MCF 10A (cell line): ENCODE data around the gene SNX10. TPM values are rescaled to one million over a fixed set of nuclear protein-coding genes. Genes with fewer than 3 reads are reported as not detected.

Experiments used
- BruUV-seq: library from RNA; stranded (reverse); fragments of 400-500 nt; replicated peaks from 2 replicates; lab custom pipeline; 2021; lab: Mats Ljungman, UMichigan
- CTCF ChIA-PET: fragments of 300-600 bp; sonication (Branson Sonifier 250); formaldehyde crosslinking; extraction: SDS; loops from one replicate; lab custom pipeline; 2021; ENCODE audit warnings: antibody characterized with exemption, inconsistent platforms; lab: Yijun Ruan, JAX
- POLR2A ChIA-PET: fragments of 300-600, 350-650 bp; sonication (Branson Sonifier 250); formaldehyde crosslinking; extraction: SDS; loops from one replicate; lab custom pipeline; 2020; ENCODE audit warnings: antibody characterized with exemption, inconsistent platforms; lab: Yijun Ruan, JAX
- DNase-seq: peaks from one replicate; pipeline ENCODE4 v3.0.0-alpha.2; 2018; ENCODE audit not compliant: unreplicated experiment
- H3K27ac Mint-ChIP-seq: one replicate; pipeline ENCODE4 v1.8.0; 2022; ENCODE audit warnings: mild to moderate bottlenecking, low read depth, mixed read lengths; ENCODE audit not compliant: unreplicated experiment
- H3K27me3 Mint-ChIP-seq: one replicate; pipeline ENCODE4 v1.8.0; 2022; ENCODE audit warnings: mixed read lengths; ENCODE audit not compliant: insufficient read depth, unreplicated experiment
- H3K36me3 Mint-ChIP-seq: one replicate; pipeline ENCODE4 v1.8.0; 2022; ENCODE audit warnings: mild to moderate bottlenecking, moderate library complexity, mixed read lengths; ENCODE audit not compliant: insufficient read depth, unreplicated experiment
- H3K4me1 Mint-ChIP-seq: one replicate; pipeline ENCODE4 v1.8.0; 2022; ENCODE audit warnings: mixed read lengths; ENCODE audit not compliant: insufficient read depth, unreplicated experiment
- H3K4me3 Mint-ChIP-seq: one replicate; pipeline ENCODE4 v1.8.0; 2022; ENCODE audit warnings: mild to moderate bottlenecking, moderate library complexity, mixed read lengths; ENCODE audit not compliant: unreplicated experiment
- H3K9me3 Mint-ChIP-seq: one replicate; pipeline ENCODE4 v1.8.0; 2022; ENCODE audit warnings: mixed read lengths; ENCODE audit not compliant: unreplicated experiment
- CTCF ChIP-seq: fragments of 200-600 bp; IDR thresholded peaks from one replicate; pipeline ENCODE4 v1.8.0; 2022; ENCODE audit warnings: antibody characterized with exemption, mild to moderate bottlenecking; ENCODE audit not compliant: unreplicated experiment
- intact Hi-C: fragments of 100-400 bp; cut with micrococcal nuclease; formaldehyde crosslinking; loops from 2 replicates; pipeline ENCODE4 v1.14.1; 2022
- total RNA-seq: library from RNA; stranded (reverse); gene quantifications from 2 replicates; pipeline ENCODE4 v1.2.3, GENCODE V29; 2022

Gene SNX10
- total RNA-seq, 1 experiment from 2014 or later: 7.1 TPM

- BruUV-seq: no TSS peak
- no peaks in the 10 kb centered on the region for H3K9me3 Mint-ChIP-seq
- intact Hi-C loops: no loop called here
- DNase-seq: no peak
- H3K27me3 Mint-ChIP-seq: no peaks in the 10 kb centered on the region
- TF ChIP-seq CTCF: no peak
- ChIA-PET POLR2A (interaction anchor here (1.4 kb wide), 1 partner anchor 8 kb away, joined by 5 read pairs; no protein-coding TSS in a partner anchor), CTCF (no interaction called here)
- no peak overlapping the region for H3K4me3 Mint-ChIP-seq
- H3K27ac Mint-ChIP-seq: no peak overlapping the region
- H3K36me3 Mint-ChIP-seq: no peaks in the 10 kb centered on the region
- no peaks in the 10 kb centered on the region for H3K4me1 Mint-ChIP-seq
Observed at GRCh38 chr7:26419198-26419597, 127.5 kb downstream of the SNX10 start.

- Mint-ChIP-seq H3K36me3 (no peaks in the 10 kb centered on the region), H3K4me1 (no peaks in the 10 kb centered on the region), H3K9me3 (no peaks in the 10 kb centered on the region), H3K4me3 (no peak overlapping the region), H3K27me3 (no peaks in the 10 kb centered on the region), H3K27ac (no peak overlapping the region)
- BruUV-seq: no TSS peak
- no peak for TF ChIP-seq CTCF
- POLR2A ChIA-PET: interaction anchor here (0.6 to 1.1 kb wide), 4 partner anchors 10 to 157 kb away, joined by 3 to 4 read pairs (median 3); no protein-coding TSS in a partner anchor
- CTCF ChIA-PET: interaction anchor here (0.5 to 0.7 kb wide), 2 partner anchors 206 to 333 kb away, joined by 3 read pairs; no protein-coding TSS in a partner anchor
- intact Hi-C loops: no loop called here
- DNase-seq: no peak
Observed at GRCh38 chr7:26420422-26421019, 128.9 kb downstream of the SNX10 start.

GRCh38 chr7:26422761-26423160, 131.1 kb downstream of the SNX10 start:
- H3K4me1 Mint-ChIP-seq: no peaks in the 10 kb centered on the region
- BruUV-seq: no TSS peak
- no peak overlapping the region for H3K4me3 Mint-ChIP-seq
- no peak for TF ChIP-seq CTCF
- CTCF ChIA-PET: interaction anchor here (0.6 to 0.8 kb wide), 2 partner anchors 32 to 828 kb away, joined by 3 read pairs; no protein-coding TSS in a partner anchor
- H3K27me3 Mint-ChIP-seq: no peaks in the 10 kb centered on the region
- intact Hi-C loops: no loop called here
- POLR2A ChIA-PET: interaction anchor here (0.7 kb wide), 1 partner anchor 69 kb away, joined by 3 read pairs; no protein-coding TSS in a partner anchor
- DNase-seq: no peak
- no peaks in the 10 kb centered on the region for H3K9me3 Mint-ChIP-seq
- H3K27ac Mint-ChIP-seq: no peak overlapping the region
- no peaks in the 10 kb centered on the region for H3K36me3 Mint-ChIP-seq

- ChIA-PET POLR2A (no interaction called here), CTCF (interaction anchor here (0.6 to 0.8 kb wide), 3 partner anchors 247 to 975 kb away, joined by 3 to 4 read pairs (median 3); no protein-coding TSS in a partner anchor)
- Mint-ChIP-seq H3K4me3 (no peak overlapping the region), H3K4me1 (no peaks in the 10 kb centered on the region), H3K27me3 (no peaks in the 10 kb centered on the region), H3K36me3 (no peaks in the 10 kb centered on the region), H3K27ac (no peak overlapping the region), H3K9me3 (no peaks in the 10 kb centered on the region)
- intact Hi-C loops: no loop called here
- no peak for DNase-seq
- TF ChIP-seq CTCF: no peak
- BruUV-seq: no TSS peak
Observed at GRCh38 chr7:26423436-26423835, 131.8 kb downstream of the SNX10 start.

Other genes with a start within 250 kb of the SNX10 start
- gene NFE2L3, start 139.7 kb upstream of the SNX10 start, total RNA-seq: 1.2 and 2.2 TPM in 2 replicates
- gene HNRNPA2B1, start 91.1 kb upstream of the SNX10 start, total RNA-seq: 592 and 646 TPM in 2 replicates
- 137 and 171 TPM in 2 replicates for gene CBX3, start 90.1 kb upstream of the SNX10 start, total RNA-seq